ENCODE measurements around the gene ACKR2. TPM values are rescaled to one million over a fixed set of nuclear protein-coding genes. Genes with fewer than 3 reads are reported as not detected.
A peak's percentile ranks its signal among the peaks of the same experiment; 100 is the strongest.

The ACKR2 gene
- total RNA-seq, 2 experiments from 2014 or later, result 2.0 to 2.3 TPM

- CTCF ChIA-PET, result interaction anchor here (0.7 to 1.9 kb wide), 5 partner anchors 50 to 156 kb away, joined by 3 to 5 read pairs (median 4); no protein-coding TSS in a partner anchor
- Mint-ChIP-seq H3K36me3 (ENCODE audit: low read depth) (peaks cover 20% of the 10 kb centered on the region), H3K9me3 (no peaks in the 10 kb centered on the region), H3K4me3 (no peak overlapping the region), H3K4me1 (peaks cover 2% of the 10 kb centered on the region), H3K27ac (no peak overlapping the region), H3K27me3 (no peaks in the 10 kb centered on the region)
- DNase-seq, result no peak
- POLR2A ChIA-PET, result no interaction called here
Observed at GRCh38 chr3:42780892-42781700, 28.1 kb upstream of the ACKR2 start.

- ChIA-PET POLR2A (no interaction called here), CTCF (no interaction called here)
- Mint-ChIP-seq H3K27ac (no peak overlapping the region), H3K4me3 (no peak overlapping the region), H3K9me3 (no peaks in the 10 kb centered on the region), H3K36me3 (ENCODE audit: low read depth) (peaks cover 27% of the 10 kb centered on the region), H3K4me1 (peaks cover 5% of the 10 kb centered on the region), H3K27me3 (no peaks in the 10 kb centered on the region)
- DNase-seq, result no peak
Observed at GRCh38 chr3:42786212-42786611, 23.0 kb upstream of the ACKR2 start.

GRCh38 chr3:42786631-42787030 is 22.6 kb upstream of the ACKR2 start:
- H3K4me1 Mint-ChIP-seq, result peaks cover 5% of the 10 kb centered on the region
- H3K27me3 Mint-ChIP-seq, result no peaks in the 10 kb centered on the region
- no peak overlapping the region for H3K4me3 Mint-ChIP-seq
- H3K36me3 Mint-ChIP-seq (ENCODE audit: low read depth), result peaks cover 29% of the 10 kb centered on the region
- ChIA-PET CTCF (interaction anchor here (1.0 kb wide), 1 partner anchor 10 kb away, joined by 3 read pairs; no protein-coding TSS in a partner anchor), POLR2A (no interaction called here)
- no peak for DNase-seq
- no peaks in the 10 kb centered on the region for H3K9me3 Mint-ChIP-seq
- H3K27ac Mint-ChIP-seq, result no peak overlapping the region

- Mint-ChIP-seq H3K27me3 (no peaks in the 10 kb centered on the region), H3K36me3 (ENCODE audit: low read depth) (peaks cover 37% of the 10 kb centered on the region), H3K9me3 (no peaks in the 10 kb centered on the region), H3K4me3 (no peak overlapping the region), H3K27ac (no peak overlapping the region), H3K4me1 (peaks cover 8% of the 10 kb centered on the region)
- CTCF ChIA-PET, result no interaction called here
- DNase-seq, result no peak
- POLR2A ChIA-PET, result no interaction called here
Observed at GRCh38 chr3:42790714-42791229, 18.5 kb upstream of the ACKR2 start.

- peaks cover 21% of the 10 kb centered on the region for H3K4me1 Mint-ChIP-seq
- POLR2A ChIA-PET, result interaction anchor here (0.7 to 1.6 kb wide), 2 partner anchors 8 to 24 kb away, joined by 3 to 4 read pairs; no protein-coding TSS in a partner anchor
Observed at GRCh38 chr3:42795621-42796181, 13.5 kb upstream of the ACKR2 start.

GRCh38 chr3:42796332-42796885 is 12.8 kb upstream of the ACKR2 start:
- H3K27ac Mint-ChIP-seq, result no peak overlapping the region
- peaks cover 23% of the 10 kb centered on the region for H3K4me1 Mint-ChIP-seq
- H3K27me3 Mint-ChIP-seq, result no peaks in the 10 kb centered on the region
- ChIA-PET POLR2A (interaction anchor here (0.7 kb wide), 1 partner anchor 23 kb away, joined by 3 read pairs; no protein-coding TSS in a partner anchor), CTCF (interaction anchor here (0.6 to 0.8 kb wide), 3 partner anchors 9 to 51 kb away, joined by 3 read pairs; no protein-coding TSS in a partner anchor)
- peaks cover 27% of the 10 kb centered on the region for H3K36me3 Mint-ChIP-seq (ENCODE audit: low read depth)
- no peak for DNase-seq
- no peaks in the 10 kb centered on the region for H3K9me3 Mint-ChIP-seq
- H3K4me3 Mint-ChIP-seq, result no peak overlapping the region

More at GRCh38 chr3:42795621-42796181, 13.5 kb upstream of the ACKR2 start:
- CTCF ChIA-PET, result interaction anchor here (0.8 kb wide), 2 partner anchors 9 to 50 kb away, joined by 3 read pairs; no protein-coding TSS in a partner anchor
- no peak overlapping the region for H3K4me3 Mint-ChIP-seq
- H3K27me3 Mint-ChIP-seq, result no peaks in the 10 kb centered on the region
- DNase-seq, result no peak
- no peaks in the 10 kb centered on the region for H3K9me3 Mint-ChIP-seq
- H3K27ac Mint-ChIP-seq, result no peak overlapping the region
- peaks cover 32% of the 10 kb centered on the region for H3K36me3 Mint-ChIP-seq (ENCODE audit: low read depth)

GRCh38 chr3:42799376-42799775 is 9.9 kb upstream of the ACKR2 start:
- POLR2A ChIA-PET, result interaction anchor here (0.6 kb wide), 1 partner anchor 15 kb away, joined by 3 read pairs; no protein-coding TSS in a partner anchor
- CTCF ChIA-PET, result no interaction called here
- Mint-ChIP-seq H3K36me3 (ENCODE audit: low read depth) (peaks cover 31% of the 10 kb centered on the region), H3K9me3 (no peaks in the 10 kb centered on the region), H3K27ac (no peak overlapping the region), H3K4me3 (no peak overlapping the region), H3K4me1 (peaks cover 45% of the 10 kb centered on the region), H3K27me3 (no peaks in the 10 kb centered on the region)
- no peak for DNase-seq

GRCh38 chr3:42800251-42800650 is 9.0 kb upstream of the ACKR2 start:
- Mint-ChIP-seq H3K4me1 (peaks cover 52% of the 10 kb centered on the region), H3K27me3 (no peaks in the 10 kb centered on the region), H3K36me3 (ENCODE audit: low read depth) (peaks cover 31% of the 10 kb centered on the region), H3K27ac (no peak overlapping the region), H3K9me3 (no peaks in the 10 kb centered on the region), H3K4me3 (no peak overlapping the region)
- ChIA-PET POLR2A (interaction anchor here (0.6 kb wide), 1 partner anchor 16 kb away, joined by 3 read pairs; no protein-coding TSS in a partner anchor), CTCF (interaction anchor here (0.9 kb wide), 1 partner anchor 20 kb away, joined by 4 read pairs; no protein-coding TSS in a partner anchor)
- no peak for DNase-seq

DNA sequence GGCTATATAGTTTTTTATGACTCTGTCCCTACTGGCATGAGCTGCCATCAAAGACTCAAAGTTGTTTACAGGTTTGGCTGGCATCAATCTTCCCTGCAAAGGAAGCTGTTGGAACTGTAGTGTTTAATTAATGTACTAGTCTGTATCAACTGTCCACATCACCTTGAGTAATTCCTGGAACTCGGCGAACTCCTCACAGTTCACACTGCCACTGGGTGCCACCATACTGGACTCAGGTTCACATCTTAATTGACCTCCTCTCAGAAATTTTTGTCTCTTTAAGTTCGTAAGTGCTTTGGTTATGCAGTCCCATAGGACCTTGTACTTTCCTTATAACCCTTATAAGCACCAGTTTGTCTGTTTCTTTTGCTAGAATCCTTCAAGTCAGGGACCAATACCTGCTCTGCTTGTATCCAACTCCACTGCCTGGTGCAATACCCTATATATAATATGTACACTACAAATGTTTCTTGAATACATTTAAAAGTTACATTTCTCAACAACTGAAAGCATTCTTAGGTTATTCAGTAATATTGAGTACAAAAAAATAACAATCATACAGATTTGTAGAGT is 8.1 kb upstream of the ACKR2 start:
- no peak for DNase-seq
- CTCF ChIA-PET, result no interaction called here
- Mint-ChIP-seq H3K27ac (no peak overlapping the region), H3K9me3 (no peaks in the 10 kb centered on the region), H3K4me1 (peaks cover 47% of the 10 kb centered on the region), H3K4me3 (no peak overlapping the region), H3K27me3 (peaks cover 5% of the 10 kb centered on the region), H3K36me3 (ENCODE audit: low read depth) (peaks cover 26% of the 10 kb centered on the region)
- POLR2A ChIA-PET, result no interaction called here

DNA sequence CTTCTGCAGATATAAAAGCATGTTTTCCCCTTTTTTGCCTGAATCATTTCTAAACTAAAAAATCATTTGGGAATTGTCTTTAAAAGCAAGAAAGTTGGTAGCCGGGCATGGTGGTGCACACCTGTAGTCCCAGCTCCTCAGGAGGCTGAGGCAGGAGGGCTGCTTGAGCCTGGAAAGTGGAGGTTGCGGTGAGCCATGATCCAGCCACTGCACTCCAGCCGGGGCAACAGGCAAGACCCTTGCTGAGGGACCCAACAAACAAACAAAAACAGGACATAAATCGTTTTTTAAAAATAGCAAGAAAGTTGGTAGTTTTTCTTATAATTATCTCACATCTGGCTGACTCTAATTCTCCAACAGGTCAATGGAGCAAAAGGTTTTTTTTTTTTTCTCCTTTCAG is 7.5 kb upstream of the ACKR2 start:
- H3K27me3 Mint-ChIP-seq, result peaks cover 7% of the 10 kb centered on the region
- H3K9me3 Mint-ChIP-seq, result no peaks in the 10 kb centered on the region
- no peak overlapping the region for H3K27ac Mint-ChIP-seq
- ChIA-PET POLR2A (no interaction called here), CTCF (interaction anchor here (0.7 to 1.0 kb wide), 2 partner anchors 13 to 77 kb away, joined by 3 read pairs; no protein-coding TSS in a partner anchor)
- DNase-seq, result no peak
- peaks cover 44% of the 10 kb centered on the region for H3K4me1 Mint-ChIP-seq
- H3K36me3 Mint-ChIP-seq (ENCODE audit: low read depth), result peaks cover 23% of the 10 kb centered on the region
- no peak overlapping the region for H3K4me3 Mint-ChIP-seq

DNA sequence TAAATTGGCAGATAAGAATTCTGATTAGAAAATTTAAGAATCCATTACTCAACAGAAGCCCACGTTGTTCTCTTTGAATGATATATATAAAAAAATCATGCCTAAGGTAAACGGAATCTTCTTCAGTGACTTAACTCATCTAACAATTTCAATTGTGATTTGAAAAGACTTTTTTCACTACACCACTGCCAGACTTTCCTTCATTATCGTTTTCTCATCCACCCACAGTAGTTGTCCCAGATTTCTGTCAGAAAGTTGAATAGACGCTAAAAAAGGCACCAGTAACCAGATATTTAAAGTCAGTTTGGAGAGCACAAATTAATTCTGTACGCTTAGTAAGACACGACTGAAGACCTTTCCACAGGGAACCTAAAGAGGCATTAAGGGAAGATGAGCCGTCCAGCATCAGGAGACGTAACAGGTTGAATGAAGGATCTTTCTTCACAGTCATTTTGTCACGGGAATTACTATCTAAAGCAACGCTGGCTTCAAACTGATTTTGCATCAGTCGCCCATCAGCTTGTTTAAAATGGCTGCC is 6.3 kb upstream of the ACKR2 start:
- POLR2A ChIA-PET, result interaction anchor here (0.8 to 2.5 kb wide), 5 partner anchors 13 to 140 kb away, joined by 3 to 8 read pairs (median 3); no protein-coding TSS in a partner anchor
- Mint-ChIP-seq H3K27me3 (peaks cover 14% of the 10 kb centered on the region), H3K9me3 (no peaks in the 10 kb centered on the region), H3K4me1 (peaks cover 44% of the 10 kb centered on the region), H3K36me3 (ENCODE audit: low read depth) (peaks cover 23% of the 10 kb centered on the region), H3K4me3 (peak overlapping the region; percentile 98), H3K27ac (peak overlapping the region; percentile 45)
- CTCF ChIA-PET, result interaction anchor here (1.1 kb wide), 2 partner anchors 28 to 37 kb away, joined by 4 read pairs; no protein-coding TSS in a partner anchor
- DNase-seq, result no peak

- peaks cover 44% of the 10 kb centered on the region for H3K4me1 Mint-ChIP-seq
- H3K36me3 Mint-ChIP-seq (ENCODE audit: low read depth), result peaks cover 23% of the 10 kb centered on the region
- H3K4me3 Mint-ChIP-seq, result peak overlapping the region; percentile 98
- ChIA-PET POLR2A (interaction anchor here (0.7 to 2.5 kb wide), 10 partner anchors 9 to 141 kb away, joined by 3 to 8 read pairs (median 4); no protein-coding TSS in a partner anchor), CTCF (interaction anchor here (1.1 to 2.3 kb wide), 4 partner anchors 9 to 36 kb away, joined by 3 to 8 read pairs (median 4); no protein-coding TSS in a partner anchor)
- no peaks in the 10 kb centered on the region for H3K9me3 Mint-ChIP-seq
- peak overlapping the region; percentile 89 for H3K27ac Mint-ChIP-seq
- H3K27me3 Mint-ChIP-seq, result peaks cover 14% of the 10 kb centered on the region
- DNase-seq, result peak; percentile 44
Observed at GRCh38 chr3:42803414-42804105, 5.7 kb upstream of the ACKR2 start.
